GM12878 (cell line): ENCODE measurements around the gene NUBPL. TPM values are rescaled to one million over a fixed set of nuclear protein-coding genes. Genes with fewer than 3 reads are reported as not detected.

Experiments used
- ATAC-seq: fragments of 200-7000 bp; cut with Tn5 transposase; 3 replicates; pipeline ENCODE4 v1.9.1; 2020; ENCODE audit warnings: mild to moderate bottlenecking, moderate library complexity
- BruUV-seq: library from RNA; stranded (reverse); fragments of 400-500 nt; replicated peaks from 2 replicates; lab custom pipeline; 2021; lab: Mats Ljungman, UMichigan
- CTCF ChIA-PET: fragments of 300-600 bp; sonication (Branson Sonifier 250); formaldehyde crosslinking; extraction: SDS; loops from one replicate; lab custom pipeline; 2021; ENCODE audit warnings: inconsistent platforms; lab: Yijun Ruan, JAX
- POLR2A ChIA-PET: fragments of 350-600 bp; formaldehyde crosslinking; extraction: SDS; loops from one replicate; lab custom pipeline; 2021; ENCODE audit warnings: inconsistent platforms; lab: Charles Lee
- RAD21 ChIA-PET: fragments of 300-600 bp; sonication (Branson Sonifier 250); formaldehyde crosslinking; loops from one replicate; lab custom pipeline; 2023; ENCODE audit warnings: antibody characterized with exemption; ENCODE audit not compliant: unreplicated experiment; lab: Charles Lee
- SMC1A ChIA-PET: fragments of 300-600 bp; sonication (Branson Sonifier 250); formaldehyde crosslinking; loops from one replicate; lab custom pipeline; 2023; ENCODE audit not compliant: unreplicated experiment, uncharacterized antibody; lab: Charles Lee
- DNase-seq: peaks from one replicate; pipeline ENCODE4 v3.0.0-alpha.2; 2011; ENCODE audit warnings: low read depth, low spot score
- FAIRE-seq: peaks from 3 replicates; lab custom pipeline; 2011; peaks lifted over from hg19 to GRCh38; lab: Jason Lieb, UNC
- H2AFZ ChIP-seq: 2 replicates; pipeline ENCODE4 v1.6.0; 2011; ENCODE audit warnings: low read depth, low read length, control low read depth; ENCODE audit not compliant: control insufficient read depth
- H3K27ac ChIP-seq: 2 replicates; pipeline ENCODE4 v1.5.1; 2011; ENCODE audit warnings: control low read depth; ENCODE audit not compliant: control insufficient read depth, insufficient read depth
- H3K27me3 ChIP-seq, 2 experiments: replicated peaks in 1 of 2; 2 replicates each; pipeline versions ENCODE4 v1.6.0 to v1.6.1; 2011; ENCODE audit warnings: low read length in 1 of 2; ENCODE audit not compliant: control insufficient read depth in 2 of 2, insufficient read depth in 2 of 2
- H3K36me3 ChIP-seq, 2 experiments: 2 replicates each; pipeline ENCODE4 v1.5.1; 2011; ENCODE audit warnings: low read length in 1 of 2; ENCODE audit not compliant: control insufficient read depth in 2 of 2, insufficient read depth in 2 of 2
- H3K4me1 ChIP-seq: 2 replicates; pipeline ENCODE4 v1.6.1; 2011; ENCODE audit warnings: mild to moderate bottlenecking, low read length, moderate library complexity, mixed read lengths; ENCODE audit not compliant: control insufficient read depth, insufficient read depth
- H3K4me2 ChIP-seq: 2 replicates; pipeline ENCODE4 v1.6.0; 2011; ENCODE audit warnings: control low read depth; ENCODE audit not compliant: control insufficient read depth, insufficient read depth
- H3K4me3 ChIP-seq: fragments of 200-600 bp; sonication (generic); 2 replicates; pipeline ENCODE4 v1.5.1; 2016
- H3K79me2 ChIP-seq: 2 replicates; pipeline ENCODE4 v1.6.0; 2011; ENCODE audit warnings: low read length; ENCODE audit not compliant: control insufficient read depth, insufficient read depth
- H3K9ac ChIP-seq: 2 replicates; pipeline ENCODE4 v1.8.0; 2011; ENCODE audit warnings: low read length, control low read depth, mixed read lengths; ENCODE audit not compliant: control insufficient read depth, insufficient read depth
- H3K9me3 ChIP-seq: replicated peaks from 3 replicates; pipeline ENCODE4 v1.5.1; 2011; ENCODE audit warnings: mild to moderate bottlenecking, low read length; ENCODE audit not compliant: control insufficient read depth, insufficient read depth
- H4K20me1 ChIP-seq: 2 replicates; pipeline ENCODE4 v1.6.0; 2011; ENCODE audit not compliant: control insufficient read depth, insufficient read depth
- BHLHE40 ChIP-seq, 2 experiments: fragments of 450-650 bp in 1 of 2; IDR thresholded peaks; 2 replicates each; pipeline ENCODE4 v1.6.1; 2011 to 2017; ENCODE audit warnings: low read depth in 2 of 2, borderline replicate concordance in 1 of 2, improper control_type of control experiment in 1 of 2, low read length in 1 of 2, mild to moderate bottlenecking in 1 of 2
- EZH2 ChIP-seq: IDR thresholded peaks from 2 replicates; pipeline ENCODE4 v1.6.1; 2012; ENCODE audit warnings: low read depth, mild to moderate bottlenecking, control low read depth, inconsistent platforms, low read length, borderline replicate concordance; ENCODE audit not compliant: control insufficient read depth
- MEF2A ChIP-seq: IDR thresholded peaks from 2 replicates; pipeline ENCODE4 v1.6.1; 2011; ENCODE audit warnings: low read depth, mild to moderate bottlenecking, low read length, moderate library complexity; ENCODE audit not compliant: insufficient read depth
- MTA3 ChIP-seq: IDR thresholded peaks from 2 replicates; pipeline ENCODE4 v1.6.1; 2012; ENCODE audit warnings: low read length, inconsistent platforms, borderline replicate concordance
- PML ChIP-seq: IDR thresholded peaks from 2 replicates; pipeline ENCODE4 v1.6.1; 2012; ENCODE audit warnings: low read length, inconsistent platforms
- POLR2AphosphoS2 ChIP-seq: IDR thresholded peaks from 2 replicates; pipeline ENCODE4 v1.6.1; 2011; ENCODE audit warnings: low read depth, mild to moderate bottlenecking, low read length, improper control_type of control experiment, moderate library complexity
- SMAD1 ChIP-seq: fragments of 450-650 bp; IDR thresholded peaks from 2 replicates; pipeline ENCODE4 v1.6.1; 2018; ENCODE audit warnings: mild to moderate bottlenecking, low read depth; ENCODE audit not compliant: partially characterized antibody
- SMC3 ChIP-seq: IDR thresholded peaks from 2 replicates; pipeline ENCODE4 v1.6.1; 2011; ENCODE audit warnings: low read length, improper control_type of control experiment, borderline replicate concordance
- TCF12 ChIP-seq: IDR thresholded peaks from 2 replicates; pipeline ENCODE4 v1.6.1; 2011; ENCODE audit warnings: low read depth, mild to moderate bottlenecking, low read length
- USF1 ChIP-seq: IDR thresholded peaks from 2 replicates; pipeline ENCODE4 v1.6.1; 2011; ENCODE audit warnings: borderline replicate concordance, low read depth, mild to moderate bottlenecking, moderate library complexity, mixed read lengths, low read length; ENCODE audit not compliant: insufficient read depth; ENCODE audit errors: extremely low read length
- WRNIP1 ChIP-seq: IDR thresholded peaks from 2 replicates; pipeline ENCODE4 v1.6.1; 2011; ENCODE audit warnings: low read depth, low read length, improper control_type of control experiment, borderline replicate concordance
- ZNF622 ChIP-seq: fragments of 450-650 bp; IDR thresholded peaks from 2 replicates; pipeline ENCODE4 v1.6.1; 2017; ENCODE audit warnings: mild to moderate bottlenecking, inconsistent platforms
- ZSCAN29 ChIP-seq: fragments of 450-650 bp; IDR thresholded peaks from 2 replicates; pipeline ENCODE4 v1.6.1; 2017; ENCODE audit warnings: mild to moderate bottlenecking, moderate library complexity
- WGBS: methylation state at CpG from one replicate; pipeline ENCODE4 v1.1.6; 2016; ENCODE audit warnings: low lambda C conversion rate; ENCODE audit not compliant: insufficient replicate concordance, insufficient coverage; ENCODE audit errors: missing lambda C conversion rate; 5-methylcytosine and 5-hydroxymethylcytosine counted together
- in situ Hi-C: fragments of 300-500 bp; cut with MboI; formaldehyde crosslinking; loops from 9 replicates; pipeline ENCODE4 v1.14.3; 2018; ENCODE audit warnings: mixed read lengths
- intact Hi-C: fragments of 100-400 bp; cut with micrococcal nuclease; formaldehyde crosslinking; loops from one replicate; pipeline ENCODE4 v1.14.2; 2022; ENCODE audit not compliant: unreplicated experiment
- polyA plus RNA-seq, 11 experiments: library from polyadenylated mRNA; depleted of rRNA in 4 of 11; unstranded in 6 of 11; stranded (reverse) in 5 of 11; fragments of >200 nt; fragmentation: Nextera tagmentation in 4 of 11; fragmentation: Illumina TruSeq in 1 of 11; extraction: Ambion mirVana in 4 of 11; extraction: Trizol in 1 of 11; gene quantifications; 1 replicate in 1 of 11; 2 replicates in 10 of 11; pipeline versions ENCODE4 v1.2.1 to v1.2.3, GENCODE V29; 2011 to 2016; ENCODE audit warnings: inconsistent platforms in 2 of 11, missing spikeins in 2 of 11, low read depth in 1 of 11
- total RNA-seq, 4 experiments: library from RNA; depleted of rRNA in 3 of 4; stranded (reverse); fragments of >200 nt in 3 of 4; fragmentation: Illumina TruSeq in 1 of 4; extraction: Trizol in 1 of 4; gene quantifications; 2 replicates each; pipeline versions ENCODE4 v1.2.1 to v1.2.3, GENCODE V29; 2013 to 2021

NUBPL gene
- total and polyA plus RNA-seq, 10 of the 15 experiments (the other 5 are each of a cell fraction or from before 2014, with no cell fraction given), result 3.4 to 11.6 (median 8.1) TPM

- FAIRE-seq (no peak), DNase-seq (no peak), ATAC-seq (no peak)
- Histone ChIP-seq H3K27me3 (no peaks in the 10 kb centered on the region), H3K4me1 (no peaks in the 10 kb centered on the region), H3K9me3 (no peaks in the 10 kb centered on the region; the same call in 2 of the 3 replicates), H2AFZ (no peak overlapping the region), H4K20me1 (no peaks in the 10 kb centered on the region), H3K4me3 (no peak overlapping the region), H3K36me3 (no peaks in the 10 kb centered on the region), H3K4me2 (no peak overlapping the region), H3K27ac (no peak overlapping the region), H3K79me2 (no peaks in the 10 kb centered on the region), H3K9ac (no peak overlapping the region)
- POLR2A ChIA-PET, result no interaction called here
- WGBS, result 97% methylated on average over 3 of the region's 3 CpGs
- SMC1A ChIA-PET, result interaction anchor here (1.2 kb wide), 1 partner anchor 16 kb away, joined by 3 read pairs; no protein-coding TSS in a partner anchor
- no peak for TF ChIP-seq MEF2A
- no peak for TF ChIP-seq SMAD1
- no peak for TF ChIP-seq MTA3
- TF ChIP-seq WRNIP1, result no peak
- intact Hi-C loops, result no loop called here
- CTCF ChIA-PET, result no interaction called here
- BruUV-seq, result no TSS peak
- in situ Hi-C loops, result no loop called here
- RAD21 ChIA-PET, result no interaction called here
Measured at GRCh38 chr14:31582836-31583452, 21.7 kb downstream of the NUBPL start.

GRCh38 chr14:31590206-31590605 is 29.0 kb downstream of the NUBPL start:
- H3K4me2 ChIP-seq, result no peak overlapping the region
- no peak overlapping the region for H2AFZ ChIP-seq
- in situ Hi-C loops, result no loop called here
- no peak for TF ChIP-seq USF1
- no peak for TF ChIP-seq BHLHE40 (IDR thresholded peaks at IDR 0.05; ENCODE audit: borderline replicate concordance in 1 of 2, low read depth in 2 of 2, low read length in 1 of 2)
- TF ChIP-seq POLR2AphosphoS2, result no peak
- no peak for TF ChIP-seq EZH2
- no peak for TF ChIP-seq ZNF622
- TF ChIP-seq ZSCAN29, result no peak
- TF ChIP-seq PML, result no peak
- TF ChIP-seq SMC3, result no peak
- TF ChIP-seq TCF12, result no peak
- H4K20me1 ChIP-seq, result no peaks in the 10 kb centered on the region
- BruUV-seq, result no TSS peak
- H3K4me1 ChIP-seq, result no peaks in the 10 kb centered on the region
- no peaks in the 10 kb centered on the region for H3K27me3 ChIP-seq
- RAD21 ChIA-PET, result no interaction called here
- CTCF ChIA-PET, result interaction anchor here (0.8 to 0.9 kb wide), 2 partner anchors 9 to 132 kb away, joined by 3 read pairs; no protein-coding TSS in a partner anchor
- DNase-seq (no peak), ATAC-seq (no peak), FAIRE-seq (no peak)
- no peak overlapping the region for H3K4me3 ChIP-seq
- no peaks in the 10 kb centered on the region for H3K36me3 ChIP-seq
- H3K9me3 ChIP-seq, result no peaks in the 10 kb centered on the region; the same call in 2 of the 3 replicates
- SMC1A ChIA-PET, result interaction anchor here (1.0 kb wide), 1 partner anchor 10 kb away, joined by 5 read pairs; no protein-coding TSS in a partner anchor
- H3K79me2 ChIP-seq, result no peaks in the 10 kb centered on the region
- no peak overlapping the region for H3K9ac ChIP-seq
- WGBS, result 74% methylated on average over 2 of the region's 2 CpGs
- POLR2A ChIA-PET, result no interaction called here
- intact Hi-C loops, result no loop called here
- H3K27ac ChIP-seq, result no peak overlapping the region
